Gastroesophageal sphincter (tissue), 4 donors: ENCODE data around the gene NCSTN. TPM values are rescaled to one million over a fixed set of nuclear protein-coding genes. Genes with fewer than 3 reads are reported as not detected.

Source experiments
- ATAC-seq: fragments of 150-250 bp; one replicate; pipeline ENCODE4 v1.9.1; 2016; ENCODE audit warnings: mild to moderate bottlenecking, moderate library complexity
- H3K27ac ChIP-seq, 4 donors: fragments of 200-600 bp; sonication (generic) in 3 of 4; 1 replicate in 3 of 4; 2 replicates in 1 of 4; pipeline ENCODE4 v1.5.1; 2016 to 2019
- H3K27me3 ChIP-seq: fragments of 200-600 bp; sonication (generic); one replicate; pipeline ENCODE4 v1.5.1; 2019
- H3K36me3 ChIP-seq, 2 donors: fragments of 200-600 bp; sonication (generic); one replicate each; pipeline ENCODE4 v1.5.1; 2019; ENCODE audit warnings: control low read depth in 1 of 2
- H3K4me1 ChIP-seq, 3 donors: fragments of 200-600 bp; sonication (generic); 1 replicate in 2 of 3; 2 replicates in 1 of 3; pipeline ENCODE4 v1.5.1; 2016 to 2019; ENCODE audit warnings: control low read depth in 2 of 3
- H3K4me3 ChIP-seq, 2 donors: fragments of 200-600 bp; sonication (generic); one replicate each; pipeline ENCODE4 v1.5.1; 2019; ENCODE audit warnings: mild to moderate bottlenecking in 1 of 2, moderate library complexity in 1 of 2
- H3K9me3 ChIP-seq, 3 donors: fragments of 200-600 bp; sonication (generic); one replicate each; pipeline ENCODE4 v1.5.1; 2017 to 2019; ENCODE audit warnings: control low read depth in 2 of 3
- EP300 ChIP-seq: sonication (generic); formaldehyde crosslinking; IDR thresholded peaks from one replicate; pipeline ENCODE4 v1.6.1; 2017; ENCODE audit warnings: antibody characterized with exemption, mild to moderate bottlenecking
- POLR2A ChIP-seq, 2 donors: fragments of 450-650 bp; IDR thresholded peaks; one replicate each; pipeline ENCODE4 v1.6.1; 2017; ENCODE audit warnings: antibody characterized with exemption in 2 of 2, mild to moderate bottlenecking in 2 of 2, moderate library complexity in 1 of 2
- POLR2AphosphoS5 ChIP-seq: sonication (generic); formaldehyde crosslinking; IDR thresholded peaks from one replicate; pipeline ENCODE4 v1.6.1; 2017; ENCODE audit warnings: antibody characterized with exemption
- WGBS, 2 donors: methylation state at CpG; one replicate each; pipeline ENCODE4 v1.1.5; 2018; ENCODE audit warnings: low coverage in 1 of 2; 5-methylcytosine and 5-hydroxymethylcytosine counted together
- total RNA-seq, 4 donors: library from RNA; depleted of rRNA; stranded (reverse); fragments of >200 nt; gene quantifications; one replicate each; pipeline ENCODE4 v1.1.0, GENCODE V29; 2016
- TF ChIP-seq, protein P1 (sequence below), 4 experiments: fragments of 200-600 bp in 2 of 4; fragments of 450-650 bp in 2 of 4; sonication (generic) in 1 of 4; IDR thresholded peaks; one replicate each; pipeline ENCODE4 v1.5.1; 2017 to 2019; ENCODE audit warnings: antibody characterized with exemption in 4 of 4, mild to moderate bottlenecking in 2 of 4, moderate library complexity in 2 of 4

Gene NCSTN
- total RNA-seq, 4 donors from 2014 or later: 41.5 to 49.2 (median 47.5) TPM

DNA sequence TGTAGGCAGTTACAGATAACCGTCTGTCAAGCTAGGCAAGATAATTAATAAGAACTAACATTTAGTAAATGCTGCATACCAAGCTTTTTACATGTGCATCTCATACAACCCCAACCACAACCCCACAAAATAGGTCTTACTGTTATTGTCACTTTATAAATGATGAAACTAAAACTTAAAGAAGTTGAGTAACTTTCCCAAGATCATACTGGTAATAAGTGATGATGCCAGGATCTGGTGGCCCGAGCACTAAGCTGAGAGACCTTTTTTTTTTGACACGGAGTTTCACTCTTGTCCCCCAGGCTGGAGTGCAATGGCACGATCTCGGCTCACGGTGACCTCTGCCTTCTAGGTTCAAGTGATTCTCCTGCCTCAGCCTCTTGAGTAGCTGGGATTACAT is 1.8 kb downstream of the NCSTN start:
- Histone ChIP-seq H3K27me3 (no peaks in the 10 kb centered on the region), H3K9me3 (no peaks in the 10 kb centered on the region), H3K4me3 (no peak overlapping the region), H3K4me1 (peaks cover 6 to 58% (median 7%) of the 10 kb centered on the region in 3 donors), H3K36me3 (peaks cover 0 to 54% of the 10 kb centered on the region in 2 donors), H3K27ac (no peak overlapping the region)
- WGBS, 2 donors: 88 to 93% methylated on average over 5 of the region's 6 CpGs
- ATAC-seq: no peak
- TF ChIP-seq POLR2A (IDR thresholded peaks at IDR 0.05): no peak
- TF ChIP-seq, protein P1, sequence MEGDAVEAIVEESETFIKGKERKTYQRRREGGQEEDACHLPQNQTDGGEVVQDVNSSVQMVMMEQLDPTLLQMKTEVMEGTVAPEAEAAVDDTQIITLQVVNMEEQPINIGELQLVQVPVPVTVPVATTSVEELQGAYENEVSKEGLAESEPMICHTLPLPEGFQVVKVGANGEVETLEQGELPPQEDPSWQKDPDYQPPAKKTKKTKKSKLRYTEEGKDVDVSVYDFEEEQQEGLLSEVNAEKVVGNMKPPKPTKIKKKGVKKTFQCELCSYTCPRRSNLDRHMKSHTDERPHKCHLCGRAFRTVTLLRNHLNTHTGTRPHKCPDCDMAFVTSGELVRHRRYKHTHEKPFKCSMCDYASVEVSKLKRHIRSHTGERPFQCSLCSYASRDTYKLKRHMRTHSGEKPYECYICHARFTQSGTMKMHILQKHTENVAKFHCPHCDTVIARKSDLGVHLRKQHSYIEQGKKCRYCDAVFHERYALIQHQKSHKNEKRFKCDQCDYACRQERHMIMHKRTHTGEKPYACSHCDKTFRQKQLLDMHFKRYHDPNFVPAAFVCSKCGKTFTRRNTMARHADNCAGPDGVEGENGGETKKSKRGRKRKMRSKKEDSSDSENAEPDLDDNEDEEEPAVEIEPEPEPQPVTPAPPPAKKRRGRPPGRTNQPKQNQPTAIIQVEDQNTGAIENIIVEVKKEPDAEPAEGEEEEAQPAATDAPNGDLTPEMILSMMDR (IDR thresholded peaks at IDR 0.05): no peak
- no peak for TF ChIP-seq POLR2AphosphoS5
- no peak for TF ChIP-seq EP300

DNA sequence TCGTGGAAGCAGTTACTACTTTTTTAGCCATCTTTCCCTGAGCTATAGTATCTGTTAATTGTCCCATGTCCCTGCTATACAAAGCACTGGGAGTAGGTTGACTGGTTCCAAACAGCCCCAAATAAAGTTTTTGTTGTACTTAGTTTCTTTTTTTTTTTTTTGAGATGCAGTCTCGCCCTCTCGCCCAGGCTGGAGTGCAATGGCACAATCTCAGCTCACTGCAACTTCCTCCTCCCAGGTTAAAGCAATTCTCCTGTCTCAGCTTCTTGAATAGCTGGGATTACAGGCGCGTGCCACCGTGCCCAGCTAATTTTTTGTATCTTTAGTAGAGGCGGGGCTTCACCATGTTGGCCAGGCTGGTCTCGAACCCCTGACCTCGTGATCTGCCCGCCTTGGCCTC is 3.3 kb downstream of the NCSTN start:
- Histone ChIP-seq H3K36me3 (peaks cover 0 to 66% of the 10 kb centered on the region in 2 donors), H3K4me1 (peaks cover 0 to 43% (median 3%) of the 10 kb centered on the region in 3 donors), H3K27me3 (no peaks in the 10 kb centered on the region), H3K9me3 (no peaks in the 10 kb centered on the region), H3K27ac (no peak overlapping the region), H3K4me3 (no peak overlapping the region)
- WGBS, 2 donors: 84 to 100% methylated on average over 6 of the region's 10 CpGs
- TF ChIP-seq POLR2AphosphoS5: no peak
- TF ChIP-seq EP300: no peak
- TF ChIP-seq, protein P1 (IDR thresholded peaks at IDR 0.05): no peak
- ATAC-seq: no peak

DNA sequence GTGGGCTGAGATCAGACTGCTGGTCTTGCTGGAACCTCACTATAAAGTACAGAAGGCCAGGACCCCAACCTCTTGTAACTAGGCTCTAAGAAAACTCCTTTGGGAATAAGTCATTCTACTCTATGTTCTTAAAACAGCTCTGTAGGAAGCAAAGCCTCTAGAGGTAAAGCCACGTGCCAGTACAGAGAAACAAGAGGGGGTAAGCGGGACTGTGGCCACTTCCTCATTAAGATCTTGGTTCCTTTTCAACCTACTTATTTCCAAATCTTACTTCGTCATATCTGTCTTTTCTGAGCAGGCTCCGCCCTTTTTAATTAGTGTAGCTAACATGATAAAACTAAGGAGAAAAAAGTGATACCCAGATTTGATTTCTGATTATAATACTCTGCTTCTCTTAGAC is 3.8 kb downstream of the NCSTN start:
- TF ChIP-seq POLR2AphosphoS5: no peak
- no peak for TF ChIP-seq POLR2A (IDR thresholded peaks at IDR 0.05)
- TF ChIP-seq EP300: no peak
- TF ChIP-seq, protein P1 (IDR thresholded peaks at IDR 0.05): no peak
- ATAC-seq: no peak
- Histone ChIP-seq H3K4me1 (peaks cover 0 to 38% (median 3%) of the 10 kb centered on the region in 3 donors), H3K4me3 (no peak overlapping the region), H3K27ac (no peak overlapping the region), H3K27me3 (no peaks in the 10 kb centered on the region), H3K9me3 (no peaks in the 10 kb centered on the region), H3K36me3 (peaks cover 0 to 71% of the 10 kb centered on the region in 2 donors)
- 60 to 82% methylated on average over 4 of the region's 4 CpGs for WGBS, 2 donors

DNA sequence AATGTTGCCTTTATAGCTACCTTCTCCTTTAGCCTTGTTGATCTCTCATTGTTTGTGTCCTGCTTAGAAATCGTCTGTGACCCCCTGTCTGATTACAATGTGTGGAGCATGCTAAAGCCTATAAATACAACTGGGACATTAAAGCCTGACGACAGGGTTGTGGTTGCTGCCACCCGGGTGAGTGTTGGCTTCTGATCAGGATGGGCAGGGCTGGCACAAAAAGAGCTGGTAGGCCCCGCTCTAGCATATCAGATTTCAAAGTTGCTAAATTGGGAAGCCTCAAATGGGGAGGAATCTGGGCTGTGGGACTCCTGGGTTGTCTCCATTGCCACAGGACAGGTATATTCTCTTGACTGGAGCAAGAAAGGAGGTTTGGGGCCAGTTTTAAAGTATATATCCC is 8.4 kb downstream of the NCSTN start:
- Histone ChIP-seq H3K36me3 (peaks cover 0 to 100% of the 10 kb centered on the region in 2 donors), H3K4me1 (peaks cover 0 to 5% (median 0%) of the 10 kb centered on the region in 3 donors), H3K9me3 (no peaks in the 10 kb centered on the region), H3K27ac (no peak overlapping the region), H3K27me3 (no peaks in the 10 kb centered on the region), H3K4me3 (no peak overlapping the region)
- WGBS, 2 donors: 67 to 80% methylated on average over 3 to 4 of the region's 4 CpGs
- ATAC-seq: no peak
- TF ChIP-seq POLR2A (IDR thresholded peaks at IDR 0.05) (no peak), POLR2AphosphoS5 (no peak), EP300 (no peak)
- TF ChIP-seq, protein P1 (IDR thresholded peaks at IDR 0.05): no peak

DNA sequence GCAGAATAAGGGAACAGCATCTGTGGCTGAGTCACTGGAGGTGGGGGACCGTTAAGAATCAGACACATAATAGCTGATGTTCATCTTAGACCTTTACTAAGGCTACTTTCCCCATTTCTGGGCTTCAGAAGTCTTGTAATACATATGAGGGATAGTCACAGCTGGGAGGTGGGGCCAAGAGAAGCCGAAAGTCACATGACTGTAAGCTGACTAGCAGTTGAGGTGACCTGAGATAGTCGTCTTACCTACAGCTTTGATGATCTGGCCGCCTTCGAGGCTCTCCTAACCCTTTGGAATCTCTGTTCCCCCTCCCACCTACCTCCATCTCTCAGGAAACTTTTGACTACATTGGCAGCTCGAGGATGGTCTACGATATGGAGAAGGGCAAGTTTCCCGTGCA is 9.4 kb downstream of the NCSTN start:
- peaks cover 0 to 100% of the 10 kb centered on the region in 2 donors for H3K36me3 ChIP-seq
- no peak overlapping the region for H3K27ac ChIP-seq
- ATAC-seq: no peak

More for the DNA sequence above, 9.4 kb downstream of the NCSTN start:
- H3K27me3 ChIP-seq: no peaks in the 10 kb centered on the region
- TF ChIP-seq, protein P1 (IDR thresholded peaks at IDR 0.05): no peak
- TF ChIP-seq EP300: no peak
- TF ChIP-seq POLR2A (IDR thresholded peaks at IDR 0.05): no peak
- no peak for TF ChIP-seq POLR2AphosphoS5
- no peaks in the 10 kb centered on the region for H3K4me1 ChIP-seq
- no peaks in the 10 kb centered on the region for H3K9me3 ChIP-seq
- WGBS, 2 donors: 87 to 92% methylated on average over 4 to 6 of the region's 8 CpGs
- H3K4me3 ChIP-seq: no peak overlapping the region
